GM12873 (cell line): Measurements from ENCODE around the gene HGFAC.

Experiments
- TF ChIP-seq, protein P1 (sequence below): IDR thresholded peaks from 2 replicates; pipeline ENCODE4 v1.5.1; 2012; ENCODE audit warnings: low read depth, mild to moderate bottlenecking, moderate library complexity, low read length, control low read depth; ENCODE audit not compliant: insufficient read depth; ENCODE audit errors: missing control alignments

Gene HGFAC

DNA sequence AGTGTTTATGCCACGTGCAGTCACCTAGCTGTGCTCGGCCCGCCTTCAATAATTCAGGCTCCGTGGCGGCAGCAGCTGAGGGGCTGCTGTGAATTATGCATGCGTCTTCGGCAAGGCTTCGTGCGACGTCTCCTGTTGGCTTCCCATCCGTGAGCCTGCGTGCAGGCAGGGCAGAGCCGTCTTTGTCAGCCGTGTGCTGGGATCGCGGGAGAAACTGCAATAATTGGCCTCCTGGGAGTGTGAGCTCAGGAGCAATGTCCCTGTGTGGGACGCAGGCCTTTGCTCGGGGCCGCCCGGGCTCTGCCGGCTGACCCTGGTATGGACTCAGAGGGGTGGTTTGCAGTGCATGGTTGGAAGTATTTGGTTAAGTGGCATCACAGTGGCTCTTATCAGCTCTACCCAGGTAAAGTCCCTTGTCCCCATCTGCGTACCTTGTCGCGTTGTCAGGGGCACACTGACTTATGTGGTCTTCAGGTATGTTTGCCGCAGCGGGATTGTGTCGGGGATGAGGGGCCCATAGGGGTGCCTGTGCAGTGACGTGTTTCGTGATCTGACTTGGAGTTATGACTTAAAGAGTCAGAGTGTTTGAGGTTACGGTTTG, 34.5 kb upstream of the HGFAC start:
- TF ChIP-seq, protein P1, sequence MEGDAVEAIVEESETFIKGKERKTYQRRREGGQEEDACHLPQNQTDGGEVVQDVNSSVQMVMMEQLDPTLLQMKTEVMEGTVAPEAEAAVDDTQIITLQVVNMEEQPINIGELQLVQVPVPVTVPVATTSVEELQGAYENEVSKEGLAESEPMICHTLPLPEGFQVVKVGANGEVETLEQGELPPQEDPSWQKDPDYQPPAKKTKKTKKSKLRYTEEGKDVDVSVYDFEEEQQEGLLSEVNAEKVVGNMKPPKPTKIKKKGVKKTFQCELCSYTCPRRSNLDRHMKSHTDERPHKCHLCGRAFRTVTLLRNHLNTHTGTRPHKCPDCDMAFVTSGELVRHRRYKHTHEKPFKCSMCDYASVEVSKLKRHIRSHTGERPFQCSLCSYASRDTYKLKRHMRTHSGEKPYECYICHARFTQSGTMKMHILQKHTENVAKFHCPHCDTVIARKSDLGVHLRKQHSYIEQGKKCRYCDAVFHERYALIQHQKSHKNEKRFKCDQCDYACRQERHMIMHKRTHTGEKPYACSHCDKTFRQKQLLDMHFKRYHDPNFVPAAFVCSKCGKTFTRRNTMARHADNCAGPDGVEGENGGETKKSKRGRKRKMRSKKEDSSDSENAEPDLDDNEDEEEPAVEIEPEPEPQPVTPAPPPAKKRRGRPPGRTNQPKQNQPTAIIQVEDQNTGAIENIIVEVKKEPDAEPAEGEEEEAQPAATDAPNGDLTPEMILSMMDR = no peak

DNA sequence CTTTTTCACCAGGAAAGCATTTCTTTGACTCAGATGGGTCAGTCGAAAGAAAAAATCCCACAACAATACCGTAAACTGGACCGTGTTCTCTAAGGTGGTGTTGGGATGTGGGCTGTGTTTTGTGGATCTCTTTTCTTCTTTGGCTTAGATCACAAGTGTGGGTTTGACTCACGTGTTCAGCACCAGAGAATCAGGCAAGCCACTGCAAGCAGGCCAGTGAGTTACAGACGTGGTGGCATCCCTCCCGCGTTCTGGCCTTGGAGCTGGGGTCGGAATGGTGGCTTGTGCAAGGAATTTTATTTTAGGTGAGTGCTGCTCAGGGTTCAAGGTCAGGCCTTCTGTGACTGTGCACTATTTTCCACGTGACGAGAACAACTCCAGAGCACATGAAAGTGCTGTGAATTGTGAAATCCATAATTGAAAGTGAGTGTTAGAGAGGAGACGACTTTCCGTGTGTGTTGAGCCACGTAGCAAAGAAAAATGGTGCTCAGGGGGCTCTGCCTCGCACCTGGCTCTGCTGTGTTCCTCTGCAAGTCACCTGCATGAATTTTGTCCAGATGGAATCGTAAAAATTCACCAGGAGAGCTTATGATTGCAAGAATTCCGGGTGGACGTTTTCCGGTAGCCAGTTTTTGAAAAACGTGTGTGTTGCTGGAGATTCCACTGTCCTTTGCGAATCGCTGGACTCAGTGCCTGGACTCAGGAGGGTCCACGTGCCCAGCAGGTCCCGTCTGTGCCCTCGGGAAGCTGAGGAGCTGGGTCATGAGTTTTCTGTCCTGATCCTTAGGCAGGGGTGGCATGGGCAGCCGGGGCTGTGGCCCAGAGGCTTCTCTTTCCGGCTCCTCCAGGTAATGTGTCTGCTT, 33.6 kb upstream of the HGFAC start:
- TF ChIP-seq, protein P1 = no peak

- TF ChIP-seq, protein P1 = no peak
Measured at GRCh38 chr4:3408793-3409330, 32.9 kb upstream of the HGFAC start.

DNA sequence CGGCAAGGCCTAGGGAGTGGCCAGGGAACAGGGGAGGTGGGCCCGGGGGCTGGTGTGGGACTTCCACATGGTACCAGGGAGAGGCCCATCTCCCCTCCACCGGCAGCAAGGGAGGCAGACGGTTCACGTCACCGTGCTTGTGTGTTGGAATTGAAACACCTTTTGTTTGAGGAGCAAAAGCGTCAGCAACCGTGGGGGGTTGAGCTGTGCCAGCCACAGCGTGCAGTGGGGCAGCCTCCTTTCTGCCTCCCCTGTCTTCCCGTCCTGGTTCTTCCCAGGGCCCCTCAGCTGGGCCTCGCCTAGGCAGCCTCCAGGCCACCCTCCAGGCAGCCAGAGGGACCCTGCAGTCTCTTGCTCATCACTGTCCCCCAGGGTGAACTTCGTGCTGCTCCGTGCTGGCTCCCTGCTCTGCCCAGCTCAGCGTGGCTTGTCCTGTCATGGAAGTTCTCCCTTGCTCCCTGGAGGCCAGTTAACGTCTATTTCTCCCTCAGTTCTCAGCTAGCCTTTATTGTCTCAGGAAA, 32.1 kb upstream of the HGFAC start:
- TF ChIP-seq, protein P1 = no peak

GRCh38 chr4:3410401-3411135, 31.2 kb upstream of the HGFAC start:
- TF ChIP-seq, protein P1 = no peak

- TF ChIP-seq, protein P1 = no peak
Measured at GRCh38 chr4:3411676-3412075, 30.1 kb upstream of the HGFAC start.
